OCI-LY3 (cell line): Measurements from ENCODE around the gene PTPRT.

Experiments
- CTCF ChIP-seq: fragments of 200-600, 300-600 bp; sonication (generic); IDR thresholded peaks from 2 replicates; pipeline ENCODE4 v1.5.1; 2014; ENCODE audit warnings: antibody characterized with exemption, low read length, low read depth
- EZH2phosphoT487 ChIP-seq: fragments of 200-600 bp; shearing (Covaris generic); IDR thresholded peaks from 2 replicates; pipeline ENCODE4 v1.6.1; 2018; ENCODE audit warnings: antibody characterized with exemption, mixed run types, low read depth

DNA sequence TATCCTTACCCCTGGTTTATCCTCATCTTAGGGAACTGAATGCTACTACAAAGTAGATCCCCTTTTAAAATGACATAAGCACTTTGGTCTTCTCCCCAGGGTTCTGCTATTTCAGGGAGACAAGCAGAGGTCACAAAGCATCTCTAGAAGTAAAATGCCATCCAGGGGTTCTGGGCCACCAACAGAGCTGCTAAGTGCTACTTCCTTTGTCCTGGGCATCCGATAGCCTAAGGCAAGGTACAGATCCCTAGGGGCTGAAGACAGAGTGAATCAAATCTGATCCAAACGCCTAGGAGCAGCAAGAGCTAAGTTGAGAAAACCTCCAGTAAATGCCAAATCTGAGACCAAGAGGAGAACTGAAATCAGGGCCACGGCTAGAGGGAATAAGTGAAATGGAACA is 161.2 kb downstream of the PTPRT start:
- TF ChIP-seq CTCF (no peak), EZH2phosphoT487 (no peak)
